HEK293T (cell line): ENCODE measurements around the gene FOXP2.

Source experiments
- CTCF ChIA-PET: fragments of 350-600 bp; formaldehyde crosslinking; extraction: SDS; loops from one replicate; lab custom pipeline; 2021; ENCODE audit warnings: antibody characterized with exemption, inconsistent platforms; lab: Yijun Ruan, JAX
- POLR2A ChIA-PET: fragments of 350-600 bp; formaldehyde crosslinking; extraction: SDS; loops from one replicate; lab custom pipeline; 2020; ENCODE audit warnings: antibody characterized with exemption, inconsistent platforms; lab: Yijun Ruan, JAX
- DNase-seq: peaks from one replicate; pipeline ENCODE4 v3.0.0; 2012; ENCODE audit warnings: mixed read lengths; ENCODE audit errors: extremely low spot score
- ARNT ChIP-seq: fragments of 450-650 bp; IDR thresholded peaks from 2 replicates; pipeline ENCODE4 v1.6.1; 2017; ENCODE audit warnings: mild to moderate bottlenecking
- BHLHE40 ChIP-seq: fragments of 450-650 bp; IDR thresholded peaks from 2 replicates; pipeline ENCODE4 v1.6.1; 2016; ENCODE audit warnings: mild to moderate bottlenecking, moderate library complexity, borderline replicate concordance
- CTBP1 ChIP-seq: fragments of 450-650 bp; IDR thresholded peaks from 2 replicates; pipeline ENCODE4 v1.6.1; 2016; ENCODE audit warnings: borderline replicate concordance
- ELF4 ChIP-seq: fragments of 450-650 bp; IDR thresholded peaks from 2 replicates; pipeline ENCODE4 v1.6.1; 2017; ENCODE audit warnings: antibody characterized with exemption
- FOXA1 ChIP-seq: fragments of 450-650 bp; IDR thresholded peaks from 2 replicates; pipeline ENCODE4 v1.6.1; 2016; ENCODE audit warnings: mild to moderate bottlenecking
- FOXK2 ChIP-seq: fragments of 450-650 bp; IDR thresholded peaks from 2 replicates; pipeline ENCODE4 v1.6.1; 2016; ENCODE audit warnings: mild to moderate bottlenecking
- FOXM1 ChIP-seq: fragments of 450-650 bp; IDR thresholded peaks from 2 replicates; pipeline ENCODE4 v1.6.1; 2017; ENCODE audit warnings: mild to moderate bottlenecking, borderline replicate concordance
- HDGF ChIP-seq: fragments of 450-650 bp; IDR thresholded peaks from 2 replicates; pipeline ENCODE4 v1.6.1; 2017; ENCODE audit warnings: antibody characterized with exemption, borderline replicate concordance
- L3MBTL2 ChIP-seq: fragments of 450-650 bp; conservative IDR thresholded peaks from 2 replicates; pipeline ENCODE4 v1.6.1; 2016; ENCODE audit warnings: mild to moderate bottlenecking
- LEF1 ChIP-seq: fragments of 450-650 bp; IDR thresholded peaks from 2 replicates; pipeline ENCODE4 v1.6.1; 2017; ENCODE audit warnings: mild to moderate bottlenecking, borderline replicate concordance
- NFRKB ChIP-seq: fragments of 450-650 bp; IDR thresholded peaks from 2 replicates; pipeline ENCODE4 v1.6.1; 2016; ENCODE audit warnings: mild to moderate bottlenecking, moderate library complexity
- PKNOX1 ChIP-seq: fragments of 450-650 bp; IDR thresholded peaks from 2 replicates; pipeline ENCODE4 v1.6.1; 2016
- SP1 ChIP-seq: fragments of 450-650 bp; IDR thresholded peaks from 2 replicates; pipeline ENCODE4 v1.6.1; 2017
- SUZ12 ChIP-seq: fragments of 450-650 bp; IDR thresholded peaks from 2 replicates; pipeline ENCODE4 v1.6.1; 2016; ENCODE audit warnings: mild to moderate bottlenecking
- TARDBP ChIP-seq: fragments of 450-650 bp; IDR thresholded peaks from 2 replicates; pipeline ENCODE4 v1.6.1; 2016
- ZNF384 ChIP-seq: fragments of 450-650 bp; IDR thresholded peaks from 2 replicates; pipeline ENCODE4 v1.6.1; 2016

Gene FOXP2

GRCh38 chr7:114663502-114663901 is 248.9 kb downstream of the FOXP2 start:
- DNase-seq: peak; percentile 12
- ChIA-PET POLR2A (interaction anchor here (0.5 to 0.6 kb wide), 2 partner anchors 568 to 579 kb away, joined by 3 to 4 read pairs; no protein-coding TSS in a partner anchor), CTCF (interaction anchor here (0.9 to 1.2 kb wide), 4 partner anchors 10 to 245 kb away, joined by 3 to 6 read pairs (median 3); no protein-coding TSS in a partner anchor)
- TF ChIP-seq FOXM1: no peak
- TF ChIP-seq FOXA1: no peak
- TF ChIP-seq FOXK2: no peak
- no peak for TF ChIP-seq TARDBP
- TF ChIP-seq ELF4: no peak
- no peak for TF ChIP-seq L3MBTL2
- no peak for TF ChIP-seq ARNT
- no peak for TF ChIP-seq SUZ12
- no peak for TF ChIP-seq PKNOX1
- no peak for TF ChIP-seq BHLHE40
- TF ChIP-seq NFRKB: no peak
- no peak for TF ChIP-seq LEF1
- TF ChIP-seq SP1: no peak
- TF ChIP-seq CTBP1: no peak
- no peak for TF ChIP-seq HDGF
- no peak for TF ChIP-seq ZNF384

- ChIA-PET CTCF (no interaction called here), POLR2A (no interaction called here)
- DNase-seq: no peak
- TF ChIP-seq FOXM1: no peak
- no peak for TF ChIP-seq HDGF
Measured at GRCh38 chr7:114670676-114671075, 256.1 kb downstream of the FOXP2 start.

GRCh38 chr7:114671563-114672123 is 257.0 kb downstream of the FOXP2 start:
- TF ChIP-seq FOXK2 (no peak), LEF1 (no peak), FOXM1 (no peak), L3MBTL2 (no peak), CTBP1 (no peak), NFRKB (no peak), FOXA1 (no peak), HDGF (no peak), BHLHE40 (no peak), ARNT (no peak), ZNF384 (no peak), SP1 (no peak), TARDBP (no peak)
- ChIA-PET POLR2A (no interaction called here), CTCF (interaction anchor here (0.6 kb wide), 1 partner anchor 56 kb away, joined by 4 read pairs; no protein-coding TSS in a partner anchor)
- no peak for DNase-seq

GRCh38 chr7:114678116-114678515 is 263.5 kb downstream of the FOXP2 start:
- CTCF ChIA-PET: no interaction called here
- TF ChIP-seq SP1 (no peak), CTBP1 (no peak), ZNF384 (no peak), ELF4 (no peak), FOXK2 (no peak), L3MBTL2 (no peak), ARNT (no peak), NFRKB (no peak), TARDBP (no peak), LEF1 (no peak), BHLHE40 (no peak), SUZ12 (no peak), FOXA1 (no peak), FOXM1 (no peak), PKNOX1 (no peak), HDGF (no peak)
- DNase-seq: no peak
- POLR2A ChIA-PET: no interaction called here

GRCh38 chr7:114687238-114687637 is 272.6 kb downstream of the FOXP2 start:
- ChIA-PET POLR2A (no interaction called here), CTCF (no interaction called here)
- no peak for TF ChIP-seq SUZ12
- no peak for TF ChIP-seq ARNT
- TF ChIP-seq HDGF: no peak
- no peak for TF ChIP-seq FOXM1
- TF ChIP-seq BHLHE40: no peak
- TF ChIP-seq ELF4: no peak
- no peak for TF ChIP-seq PKNOX1
- no peak for TF ChIP-seq FOXK2
- TF ChIP-seq LEF1: no peak
- no peak for TF ChIP-seq SP1
- TF ChIP-seq ZNF384: no peak
- no peak for TF ChIP-seq FOXA1
- TF ChIP-seq L3MBTL2: no peak
- no peak for TF ChIP-seq TARDBP
- no peak for TF ChIP-seq NFRKB
- no peak for TF ChIP-seq CTBP1
- no peak for DNase-seq
